ENCODE measurements around the gene PRUNE2.

PRUNE2 gene

GRCh38 chr9:76697081-76697480 lies 208.8 kb downstream of the PRUNE2 start:
- no peak overlapping the region for H3K4me3 ChIP-seq (ENCODE audit: low read depth, low read length)

GRCh38 chr9:76693912-76694311 lies 212.0 kb downstream of the PRUNE2 start:
- no peak for DNase-seq (ENCODE audit: low read depth)
- H3K4me3 ChIP-seq (ENCODE audit: low read depth, low read length), result no peak overlapping the region
- TF ChIP-seq CTCF (IDR thresholded peaks at IDR 0.05; ENCODE audit: low read depth, low read length, missing control alignments), result no peak

More at GRCh38 chr9:76697081-76697480, 208.8 kb downstream of the PRUNE2 start:
- no peak for DNase-seq (ENCODE audit: low read depth)
- TF ChIP-seq CTCF (IDR thresholded peaks at IDR 0.05; ENCODE audit: low read depth, low read length, missing control alignments), result no peak

DNA sequence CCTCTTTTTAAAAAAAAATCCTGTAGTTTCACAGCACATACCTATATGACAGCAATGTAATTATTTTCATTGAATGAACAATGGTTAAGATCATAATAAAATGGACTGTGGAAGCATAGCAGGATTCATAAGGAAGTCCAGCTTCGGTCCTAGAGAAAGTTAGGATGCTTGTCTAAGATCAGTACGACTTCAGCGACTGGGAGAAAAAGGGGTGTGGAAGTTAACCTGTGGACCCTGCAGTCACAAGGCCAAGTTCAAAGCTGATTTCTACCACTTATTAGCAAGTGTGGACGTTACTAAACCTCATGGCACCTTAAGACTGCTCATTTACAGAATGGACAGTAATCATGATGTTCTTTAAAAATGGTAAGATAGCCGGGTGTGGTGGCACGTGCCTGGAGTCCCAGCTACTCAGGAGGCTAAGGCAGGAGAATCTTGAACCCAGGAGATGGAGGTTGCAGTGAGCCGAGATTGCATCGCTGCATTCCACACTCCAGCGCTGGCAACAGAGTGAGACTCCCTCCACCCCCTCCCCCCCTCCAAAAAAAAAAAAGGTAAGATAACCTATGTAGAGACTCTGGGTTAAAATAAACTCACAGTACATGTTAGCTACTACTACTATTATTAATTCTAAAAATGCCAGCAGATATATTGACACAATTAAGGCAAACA lies 213.3 kb downstream of the PRUNE2 start:
- DNase-seq (ENCODE audit: low read depth), result no peak
- TF ChIP-seq CTCF (IDR thresholded peaks at IDR 0.05; ENCODE audit: low read depth, low read length, missing control alignments), result no peak
- H3K4me3 ChIP-seq (ENCODE audit: low read depth, low read length), result no peak overlapping the region

GRCh38 chr9:76691517-76692313 lies 214.2 kb downstream of the PRUNE2 start:
- DNase-seq (ENCODE audit: low read depth), result no peak
- no peak overlapping the region for H3K4me3 ChIP-seq (ENCODE audit: low read depth, low read length)
- TF ChIP-seq CTCF (IDR thresholded peaks at IDR 0.05; ENCODE audit: low read depth, low read length, missing control alignments), result no peak

DNA sequence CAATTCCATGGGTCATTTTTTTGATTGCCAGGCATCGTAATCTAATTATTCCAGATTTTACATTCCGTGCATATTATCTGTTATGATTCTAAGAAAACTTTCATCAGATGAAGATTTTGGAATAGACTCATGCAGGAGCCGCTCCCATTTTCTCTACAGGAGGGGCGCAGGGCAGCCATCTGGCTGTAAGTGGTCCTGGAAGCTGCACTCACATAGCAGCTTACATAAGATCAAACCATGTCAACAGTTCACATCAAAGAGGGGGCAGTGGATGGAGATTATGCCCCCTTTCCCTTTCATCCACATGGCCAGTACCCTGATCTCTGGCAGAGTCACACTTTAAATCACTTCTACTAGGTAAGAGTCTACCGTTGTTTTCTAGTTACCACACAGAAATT lies 214.9 kb downstream of the PRUNE2 start:
- no peak overlapping the region for H3K4me3 ChIP-seq (ENCODE audit: low read depth, low read length)
- TF ChIP-seq CTCF (IDR thresholded peaks at IDR 0.05; ENCODE audit: low read depth, low read length, missing control alignments), result no peak
- no peak for DNase-seq (ENCODE audit: low read depth)

GRCh38 chr9:76690246-76690972 lies 215.5 kb downstream of the PRUNE2 start:
- no peak for TF ChIP-seq CTCF (IDR thresholded peaks at IDR 0.05; ENCODE audit: low read depth, low read length, missing control alignments)
- no peak for DNase-seq (ENCODE audit: low read depth)
- H3K4me3 ChIP-seq (ENCODE audit: low read depth, low read length), result no peak overlapping the region

Data from GM12864 (cell line).